GM12865 (cell line): ENCODE results near the gene CCT8.

Experiments
- DNase-seq: peaks from one replicate; pipeline ENCODE4 v3.0.0; 2010; ENCODE audit warnings: low read depth
- H3K4me3 ChIP-seq: 2 replicates; pipeline ENCODE4 v1.5.1; 2011; ENCODE audit warnings: mild to moderate bottlenecking, low read depth, low read length, control low read depth
- TF ChIP-seq, protein P1 (sequence below): IDR thresholded peaks from 2 replicates; pipeline ENCODE4 v1.5.1; 2011; ENCODE audit warnings: low read length, control low read depth, low read depth, inconsistent platforms; ENCODE audit not compliant: insufficient read depth; ENCODE audit errors: missing control alignments

CCT8 gene

DNA sequence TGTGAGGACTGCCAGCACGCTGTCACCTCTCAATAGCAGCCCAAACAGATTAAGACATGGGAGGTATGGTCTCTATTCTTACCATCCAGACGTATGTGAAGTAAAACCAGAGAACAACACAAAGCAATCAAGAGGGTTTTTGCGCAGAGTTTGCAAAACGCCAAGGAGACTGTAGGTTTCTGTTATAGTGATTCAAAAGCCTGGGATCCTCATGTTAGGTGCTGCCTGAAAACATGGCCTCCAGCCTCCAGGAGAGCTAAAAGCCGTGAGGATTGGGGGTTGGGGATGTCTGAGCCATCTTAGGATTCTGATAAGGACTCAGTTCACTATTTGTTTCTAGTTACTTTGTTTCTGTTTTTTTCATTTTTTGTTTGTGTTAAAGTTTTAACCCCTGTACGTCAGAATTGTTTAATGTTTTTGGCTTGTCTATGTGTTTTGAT is 4.2 kb upstream of the CCT8 start:
- peak; percentile 77 for DNase-seq
- TF ChIP-seq, protein P1, sequence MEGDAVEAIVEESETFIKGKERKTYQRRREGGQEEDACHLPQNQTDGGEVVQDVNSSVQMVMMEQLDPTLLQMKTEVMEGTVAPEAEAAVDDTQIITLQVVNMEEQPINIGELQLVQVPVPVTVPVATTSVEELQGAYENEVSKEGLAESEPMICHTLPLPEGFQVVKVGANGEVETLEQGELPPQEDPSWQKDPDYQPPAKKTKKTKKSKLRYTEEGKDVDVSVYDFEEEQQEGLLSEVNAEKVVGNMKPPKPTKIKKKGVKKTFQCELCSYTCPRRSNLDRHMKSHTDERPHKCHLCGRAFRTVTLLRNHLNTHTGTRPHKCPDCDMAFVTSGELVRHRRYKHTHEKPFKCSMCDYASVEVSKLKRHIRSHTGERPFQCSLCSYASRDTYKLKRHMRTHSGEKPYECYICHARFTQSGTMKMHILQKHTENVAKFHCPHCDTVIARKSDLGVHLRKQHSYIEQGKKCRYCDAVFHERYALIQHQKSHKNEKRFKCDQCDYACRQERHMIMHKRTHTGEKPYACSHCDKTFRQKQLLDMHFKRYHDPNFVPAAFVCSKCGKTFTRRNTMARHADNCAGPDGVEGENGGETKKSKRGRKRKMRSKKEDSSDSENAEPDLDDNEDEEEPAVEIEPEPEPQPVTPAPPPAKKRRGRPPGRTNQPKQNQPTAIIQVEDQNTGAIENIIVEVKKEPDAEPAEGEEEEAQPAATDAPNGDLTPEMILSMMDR, result no peak
- peak overlapping the region; percentile 59 for H3K4me3 ChIP-seq

DNA sequence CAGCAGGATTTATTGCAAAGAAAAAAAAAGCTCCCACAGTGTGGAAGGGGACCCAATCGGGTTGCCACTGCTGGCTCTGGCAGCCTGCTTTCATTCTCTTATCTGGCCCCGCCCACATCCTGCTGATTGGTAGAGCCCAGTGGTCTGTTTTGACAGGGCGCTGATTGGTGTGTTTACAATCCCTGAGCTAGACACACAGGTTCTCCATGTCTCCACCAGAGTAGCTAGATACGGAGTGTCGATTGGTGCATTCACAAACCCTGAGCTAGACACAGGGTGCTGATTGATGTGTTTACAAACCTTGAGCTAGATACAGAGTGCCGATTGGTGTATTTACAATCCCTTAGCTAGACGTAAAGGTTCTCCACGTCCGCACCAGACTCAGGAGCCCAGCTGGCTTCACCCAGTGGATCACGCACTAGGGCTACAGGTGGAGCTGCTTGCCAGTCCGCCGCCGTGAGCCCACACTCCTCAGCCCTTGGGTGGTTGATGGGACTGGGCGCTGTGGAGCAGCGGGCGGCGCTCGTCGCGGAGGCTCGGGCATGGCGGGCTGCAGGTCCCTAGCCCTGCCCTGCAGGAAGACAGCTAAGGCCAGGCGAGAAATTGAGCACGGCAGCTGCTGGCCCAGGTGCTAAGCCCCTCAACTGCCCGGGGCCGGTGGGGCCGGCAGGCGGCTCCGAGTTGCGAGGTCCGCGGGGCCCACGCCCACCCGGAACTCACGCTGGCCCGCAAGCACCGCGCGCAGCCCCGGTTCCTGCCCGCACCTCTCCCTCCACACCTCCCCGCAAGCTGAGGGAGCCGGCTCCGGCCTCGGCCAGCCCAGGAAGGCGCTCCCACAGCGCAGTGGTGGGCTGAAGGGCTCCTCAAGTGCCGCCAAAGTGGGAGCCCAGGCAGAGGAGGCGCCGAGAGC is 3.5 kb upstream of the CCT8 start:
- DNase-seq, result peak; percentile 76
- peak overlapping the region; percentile 59 for H3K4me3 ChIP-seq

DNA sequence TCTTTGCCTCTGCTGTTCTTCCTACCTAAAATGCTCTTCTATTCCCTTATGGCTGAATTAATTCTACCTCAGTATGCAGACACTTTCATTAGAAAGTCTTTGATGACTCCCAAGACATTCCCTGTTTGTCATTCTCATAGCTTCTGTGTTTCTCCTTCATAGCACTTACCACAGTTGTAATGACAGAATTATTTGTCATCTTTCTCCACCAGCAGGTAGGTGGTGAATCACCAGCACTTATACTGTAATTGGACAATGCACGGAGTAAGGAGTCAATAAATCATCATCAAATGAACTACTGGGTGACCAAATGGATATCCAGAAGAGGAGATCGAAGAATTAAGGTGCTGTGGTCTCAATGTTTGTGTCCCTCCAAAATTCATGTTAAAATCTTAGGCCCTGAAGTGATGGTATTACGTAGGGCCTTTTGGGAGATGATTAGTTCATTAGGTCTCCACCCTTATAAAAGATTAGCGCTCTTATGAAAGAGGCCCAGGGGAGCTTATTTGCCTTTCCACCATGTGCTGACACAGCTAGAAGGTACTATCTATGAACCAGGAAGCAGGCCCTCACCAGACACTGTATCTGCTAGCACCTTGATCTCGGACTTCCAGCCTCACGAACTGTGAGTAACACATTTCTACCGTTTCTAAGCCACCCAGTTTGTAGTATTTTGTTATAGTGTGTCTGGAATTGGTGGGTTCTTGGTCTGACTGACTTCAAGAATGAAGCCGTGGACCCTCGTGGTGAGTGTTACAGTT is 2.4 kb upstream of the CCT8 start:
- TF ChIP-seq, protein P1, result no peak
- H3K4me3 ChIP-seq, result no peak overlapping the region
- DNase-seq, result no peak

DNA sequence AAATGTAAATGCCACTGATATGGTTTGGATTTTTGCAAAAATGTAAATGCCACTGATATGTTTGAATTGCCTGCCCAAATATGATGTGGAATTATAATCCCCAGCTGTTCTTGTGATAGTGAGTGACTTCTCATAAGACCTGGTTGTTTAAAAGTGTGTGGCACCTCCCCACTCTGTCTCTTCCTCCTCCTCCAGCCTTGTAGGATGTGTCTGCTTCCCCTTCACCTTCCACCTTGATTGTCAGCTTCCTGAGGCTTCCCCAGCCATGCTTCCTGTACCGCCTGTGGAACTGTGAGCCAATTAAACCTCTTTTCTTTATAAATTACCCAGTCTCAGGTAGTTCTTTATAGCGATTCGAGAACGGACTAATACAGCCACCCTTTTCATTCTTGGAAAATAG is 1.3 kb upstream of the CCT8 start:
- TF ChIP-seq, protein P1, result no peak
- DNase-seq, result no peak
- no peak overlapping the region for H3K4me3 ChIP-seq

DNA sequence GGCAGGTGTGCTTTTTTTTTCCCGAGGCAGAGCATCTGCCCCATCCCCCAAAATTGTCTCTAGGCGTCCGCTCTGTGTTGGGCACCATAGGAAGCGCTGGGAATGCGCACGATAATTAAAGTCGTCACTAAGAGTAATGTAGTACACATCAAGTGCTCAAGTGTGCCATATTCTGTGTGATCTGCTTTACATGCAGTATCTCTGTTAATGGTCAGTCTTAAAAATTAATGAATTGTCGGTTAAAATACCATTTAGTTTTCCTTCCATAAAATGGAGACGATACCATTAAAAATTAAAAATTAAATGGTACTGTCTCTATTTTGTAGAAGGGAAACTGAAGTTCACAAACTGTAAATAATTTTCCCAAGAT is 544 bp upstream of the CCT8 start:
- no peak for DNase-seq
- peak overlapping the region; percentile 67 for H3K4me3 ChIP-seq
- TF ChIP-seq, protein P1, result no peak

DNA sequence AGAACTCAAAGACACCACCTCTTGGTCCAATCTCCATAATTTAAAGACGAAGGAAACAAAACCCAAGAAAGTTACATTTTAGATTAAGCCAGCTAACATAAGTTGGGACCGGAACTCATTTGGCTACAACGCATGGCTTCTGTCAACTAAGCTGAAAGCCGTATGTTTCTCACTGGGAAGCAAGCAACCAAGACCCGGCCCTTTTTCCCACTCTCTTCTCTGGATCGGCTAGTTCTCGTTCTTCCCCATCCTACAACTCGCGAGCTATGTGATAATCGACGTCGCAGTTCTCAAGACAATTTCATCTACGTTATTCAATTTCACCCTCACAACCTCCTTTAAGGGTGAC is 601 bp downstream of the CCT8 start:
- TF ChIP-seq, protein P1, result no peak
- DNase-seq, result peak; percentile 51
- H3K4me3 ChIP-seq, result peak overlapping the region; percentile 83

DNA sequence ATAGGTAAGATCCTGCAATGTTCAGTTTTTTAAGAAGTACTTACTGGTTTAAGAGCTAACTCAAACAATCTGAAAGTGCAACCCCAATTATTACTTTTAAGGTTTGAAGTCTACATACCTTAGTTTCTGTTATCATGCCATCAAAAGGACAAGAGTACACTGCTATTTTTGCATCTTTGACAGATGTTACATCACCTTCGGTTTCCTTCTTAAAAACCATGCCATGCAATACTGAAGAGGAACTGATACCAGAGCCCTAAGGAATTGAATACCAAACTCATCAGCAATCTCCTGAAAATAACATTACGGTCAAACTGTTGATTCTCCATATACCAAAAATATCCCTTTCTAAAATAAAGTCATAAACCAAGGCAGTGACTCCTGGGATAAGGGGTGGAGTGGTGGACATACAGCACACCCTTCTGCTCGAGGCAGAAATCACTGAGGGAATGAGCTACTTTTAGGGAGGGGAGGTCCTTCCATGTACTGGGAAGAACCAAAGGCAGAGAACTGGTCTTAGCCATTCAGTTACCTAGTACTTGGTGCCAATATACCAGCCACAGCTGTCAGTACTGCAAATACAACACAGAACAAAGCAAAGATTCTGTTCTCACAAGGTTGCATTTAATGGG is 8.5 kb downstream of the CCT8 start:
- DNase-seq, result peak; percentile 68
- TF ChIP-seq, protein P1, result no peak
- no peak overlapping the region for H3K4me3 ChIP-seq
